ELF-1 (cell line): ENCODE data around the gene SLC51A.
"Not testable (repeated sequence)": the region's sequence is repeated elsewhere in the genome, so short reads cannot be mapped to it uniquely, and the experiment has no call there.

Experiments
- DNase-seq: peaks from one replicate; pipeline ENCODE4 v3.0.0-alpha.2; 2016; ENCODE audit warnings: low read depth, low spot score

Gene SLC51A

GRCh38 chr3:196193133-196193735 lies 23.1 kb upstream of the SLC51A start:
- DNase-seq = no peak

- DNase-seq = no peak
These were observed 22.4 kb upstream of the SLC51A start for GRCh38 chr3:196193736-196194541.

GRCh38 chr3:196194542-196194915 lies 21.8 kb upstream of the SLC51A start:
- DNase-seq = no peak

GRCh38 chr3:196195664-196196265 lies 20.6 kb upstream of the SLC51A start:
- no peak for DNase-seq

- no peak for DNase-seq
These were observed 18.8 kb upstream of the SLC51A start for GRCh38 chr3:196197524-196197923.

GRCh38 chr3:196198081-196198675 lies 18.2 kb upstream of the SLC51A start:
- DNase-seq = no peak

- DNase-seq = peak; percentile 45
These were observed 17.3 kb upstream of the SLC51A start for GRCh38 chr3:196198771-196199753.

GRCh38 chr3:196202516-196202970 lies 13.8 kb upstream of the SLC51A start:
- peak; percentile 79 for DNase-seq

GRCh38 chr3:196203846-196204245 lies 12.5 kb upstream of the SLC51A start:
- DNase-seq = no peak

GRCh38 chr3:196205442-196206205 lies 10.7 kb upstream of the SLC51A start:
- not testable (repeated sequence) for DNase-seq

- DNase-seq = peak; percentile 37
These were observed 9.0 kb upstream of the SLC51A start for GRCh38 chr3:196207159-196207832.

- DNase-seq = peak; percentile 56
These were observed 8.3 kb upstream of the SLC51A start for GRCh38 chr3:196207833-196208607.

- DNase-seq = no peak
These were observed 7.2 kb upstream of the SLC51A start for GRCh38 chr3:196208942-196209695.

- not testable (repeated sequence) for DNase-seq
These were observed 6.2 kb upstream of the SLC51A start for GRCh38 chr3:196209944-196210672.

- peak; percentile 53 for DNase-seq
These were observed 5.4 kb upstream of the SLC51A start, which contains the start of gene ZDHHC19 for GRCh38 chr3:196210673-196211556. ZDHHC19 (minus strand) TSS chr3:196211400; CDS start chr3:196211315, 85 bp downstream.

GRCh38 chr3:196214783-196215441 lies 1.4 kb upstream of the SLC51A start:
- no peak for DNase-seq
